NT2/D1 (cell line): ENCODE results near the gene PPM1A.

Source experiments
- SUZ12 ChIP-seq: IDR thresholded peaks from 2 replicates; pipeline ENCODE4 v1.6.1; 2011; ENCODE audit not compliant: insufficient read length, insufficient read depth; ENCODE audit errors: extremely low read depth
- YY1 ChIP-seq: IDR thresholded peaks from 2 replicates; pipeline ENCODE4 v1.6.1; 2011; ENCODE audit not compliant: insufficient read length, insufficient read depth
- ZNF274 ChIP-seq: IDR thresholded peaks from 2 replicates; pipeline ENCODE4 v1.6.1; 2011; ENCODE audit warnings: mild to moderate bottlenecking, low read depth, low read length

DNA sequence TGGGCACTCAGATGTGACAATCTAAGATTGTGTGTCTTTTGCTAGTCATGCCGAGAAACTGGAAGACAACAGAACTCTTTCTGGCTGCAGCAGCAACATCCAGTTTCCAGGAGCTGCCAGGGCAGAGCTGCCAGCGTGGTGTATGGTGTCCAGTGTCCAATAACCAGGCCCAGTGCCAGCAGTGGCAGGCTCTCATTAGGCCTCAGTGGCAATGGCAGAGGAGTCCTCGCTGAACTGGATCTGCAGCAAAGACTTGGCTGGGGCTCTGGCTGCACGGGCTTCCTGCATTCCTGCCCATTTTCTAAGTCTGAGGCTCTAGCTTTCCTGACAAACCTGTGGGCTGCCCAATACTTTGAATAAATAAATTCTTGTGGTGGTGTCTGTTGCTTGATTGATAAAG lies 26.2 kb upstream of the PPM1A start:
- no peak for TF ChIP-seq ZNF274
- TF ChIP-seq YY1 = no peak
- no peak for TF ChIP-seq SUZ12
